Subcutaneous adipose tissue (tissue), 4 donors: ENCODE data around the gene MBOAT7. TPM values are rescaled to one million over a fixed set of nuclear protein-coding genes. Genes with fewer than 3 reads are reported as not detected.

Source experiments
- CTCF ChIP-seq: fragments of 450-650 bp; IDR thresholded peaks from one replicate; pipeline ENCODE4 v1.5.1; 2016; ENCODE audit warnings: low read depth, mild to moderate bottlenecking, control low read depth, antibody characterized with exemption, moderate library complexity
- total RNA-seq, 4 donors: library from RNA; depleted of rRNA; stranded (reverse); fragments of >200 nt; gene quantifications; one replicate each; pipeline ENCODE4 v1.1.0, GENCODE V29; 2016

The MBOAT7 gene
- total RNA-seq, 4 donors from 2014 or later, result 8.8 to 36.7 (median 21.2) TPM

DNA sequence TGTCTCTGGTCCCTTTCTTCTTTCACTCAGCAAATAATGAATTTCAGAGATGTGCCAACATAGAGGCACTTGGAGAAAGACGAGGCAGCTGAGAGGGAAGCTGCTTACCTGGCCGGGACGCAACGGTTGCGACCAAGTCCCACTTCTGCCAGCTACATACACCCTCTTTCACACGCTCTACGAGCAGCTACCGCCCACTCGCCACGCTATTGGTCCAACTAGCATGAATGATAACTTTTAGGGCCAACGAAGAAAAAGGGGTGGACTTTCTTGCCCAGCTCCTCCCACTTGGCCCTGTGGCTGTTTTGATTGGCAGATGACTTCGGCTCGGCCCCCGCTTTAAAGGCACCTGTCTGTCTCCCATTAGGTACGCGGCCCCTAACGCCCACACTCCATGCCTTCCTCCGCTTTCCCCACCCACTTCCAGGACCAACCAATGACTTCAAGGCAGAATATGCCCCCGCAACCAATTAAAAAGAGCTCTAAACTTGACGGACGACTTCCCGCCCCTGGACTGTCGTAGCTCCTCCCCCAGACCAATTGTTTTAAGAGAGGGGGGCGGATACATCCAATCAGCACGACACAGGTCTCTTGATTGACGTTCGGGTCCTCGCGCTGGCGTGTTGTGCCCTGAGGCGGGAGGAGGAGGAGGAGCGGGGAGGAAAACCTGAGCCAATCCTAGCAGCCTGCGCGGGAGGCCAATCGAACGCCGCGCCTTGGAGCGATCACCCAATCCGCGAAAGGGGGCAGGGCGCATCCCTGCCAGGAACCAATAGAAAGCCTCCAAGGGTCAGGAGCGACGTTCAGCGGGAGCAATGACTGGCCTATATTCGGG is 52.3 kb downstream of the MBOAT7 start:
- no peak for TF ChIP-seq CTCF

DNA sequence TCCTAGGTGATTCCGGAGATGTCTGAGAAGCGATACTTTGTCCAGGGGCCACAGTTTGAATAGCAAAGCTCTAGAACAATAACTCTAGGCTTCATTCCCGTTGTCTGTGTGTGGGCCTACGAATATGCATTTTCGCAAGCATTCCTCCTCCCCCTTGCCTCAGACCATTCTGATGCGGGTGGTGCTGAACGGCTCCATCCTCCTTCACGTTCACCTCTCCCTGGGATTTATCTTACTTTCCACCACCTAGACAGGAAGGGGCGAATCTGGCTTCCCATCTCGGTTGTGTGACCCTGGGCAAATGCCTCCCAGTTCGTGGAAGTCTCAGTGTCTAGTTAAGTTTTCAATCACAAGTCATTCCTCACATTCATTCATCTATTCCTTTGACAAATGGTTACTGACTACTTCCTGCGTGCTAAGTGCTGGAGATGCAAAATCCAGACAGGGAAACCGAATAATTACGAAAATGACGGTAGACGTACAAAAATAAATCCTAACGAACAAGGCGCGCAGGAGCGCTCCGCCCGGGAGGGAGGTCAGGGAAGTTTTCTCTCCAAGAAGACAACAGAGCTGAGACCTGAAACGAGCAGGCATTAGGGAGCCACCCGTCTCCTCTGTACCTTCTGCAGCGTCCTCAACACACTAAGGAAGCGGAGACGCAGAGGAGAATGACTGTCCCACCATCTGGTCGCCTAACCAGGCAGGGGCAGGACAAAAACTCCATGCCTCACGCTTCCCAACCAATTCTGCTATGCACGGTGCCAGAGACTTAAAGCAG is 53.1 kb downstream of the MBOAT7 start:
- no peak for TF ChIP-seq CTCF

GRCh38 chr19:54133957-54134590 is 55.3 kb downstream of the MBOAT7 start:
- no peak for TF ChIP-seq CTCF

DNA sequence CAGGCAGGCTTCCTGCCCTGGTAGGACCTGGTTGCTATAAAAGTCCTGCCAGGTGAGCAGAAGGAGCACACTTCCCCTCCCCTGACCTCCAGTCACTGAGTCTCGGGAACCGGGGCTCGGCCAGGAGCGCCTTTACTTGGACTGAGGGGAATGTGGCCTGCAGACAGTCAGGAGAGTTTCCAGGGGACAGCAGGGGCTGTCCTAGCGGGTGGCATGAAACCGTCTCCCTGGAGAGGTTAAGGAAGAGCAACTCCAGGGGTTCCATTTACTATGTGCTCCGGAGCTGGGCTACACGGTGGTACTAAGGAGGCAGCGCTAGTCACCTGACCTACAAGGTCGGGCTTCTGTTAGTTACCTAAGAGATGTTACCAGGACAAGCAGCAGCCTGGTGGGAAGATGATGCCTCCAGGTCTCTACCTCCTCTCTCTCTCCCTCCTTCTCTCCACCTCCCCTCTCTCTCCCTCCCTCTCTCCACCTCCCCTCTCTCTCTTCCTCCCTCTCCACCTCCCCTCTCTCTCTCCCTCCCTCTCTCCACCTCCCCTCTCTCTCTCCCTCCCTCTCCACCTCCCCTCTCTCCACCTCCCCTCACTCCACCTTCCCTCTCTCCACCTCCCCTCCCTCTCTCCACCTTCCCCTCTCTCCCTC is 55.9 kb downstream of the MBOAT7 start:
- no peak for TF ChIP-seq CTCF

- no peak for TF ChIP-seq CTCF
Measured at GRCh38 chr19:54129617-54129996, 59.8 kb downstream of the MBOAT7 start.

GRCh38 chr19:54128796-54129616 is 60.4 kb downstream of the MBOAT7 start:
- no peak for TF ChIP-seq CTCF
